Tibial artery (tissue), 4 donors: Measurements from ENCODE around the gene HSPB9.

Source experiments
- DNase-seq, 2 donors: peaks; one replicate each; pipeline ENCODE4 v3.0.0-alpha.2; 2019
- H3K27ac ChIP-seq, 2 donors: fragments of 200-600 bp; sonication (generic) in 1 of 2; 1 replicate in 1 of 2; 2 replicates in 1 of 2; pipeline ENCODE4 v1.5.1; 2018 to 2019; ENCODE audit warnings: mild to moderate bottlenecking in 1 of 2
- H3K27me3 ChIP-seq, 2 donors: fragments of 200-600 bp; sonication (generic) in 1 of 2; one replicate each; pipeline versions ENCODE4 v1.5.1 to v1.6.0; 2016 to 2019
- H3K36me3 ChIP-seq, 3 donors: fragments of 200-600 bp; sonication (generic) in 2 of 3; one replicate each; pipeline ENCODE4 v1.5.1; 2016 to 2019; ENCODE audit warnings: mild to moderate bottlenecking in 2 of 3
- H3K4me1 ChIP-seq, 4 donors: fragments of 200-600 bp; sonication (generic) in 2 of 4; 1 replicate in 3 of 4; 2 replicates in 1 of 4; pipeline ENCODE4 v1.5.1; 2016 to 2019
- H3K4me3 ChIP-seq, 2 donors: fragments of 200-600 bp; sonication (generic) in 1 of 2; 1 replicate in 1 of 2; 2 replicates in 1 of 2; pipeline ENCODE4 v1.5.1; 2018 to 2019; ENCODE audit warnings: mild to moderate bottlenecking in 2 of 2
- H3K9me3 ChIP-seq, 3 donors: fragments of 200-600 bp; sonication (generic) in 1 of 3; one replicate each; pipeline ENCODE4 v1.5.1; 2016 to 2019
- CTCF ChIP-seq, 2 experiments: fragments of 200-600 bp in 1 of 2; fragments of 450-650 bp in 1 of 2; IDR thresholded peaks; one replicate each; pipeline ENCODE4 v1.5.1; 2017 to 2019; ENCODE audit warnings: antibody characterized with exemption in 2 of 2, mild to moderate bottlenecking in 1 of 2, moderate library complexity in 1 of 2
- intact Hi-C: fragments of 100-400 bp; cut with DNase I; formaldehyde crosslinking; loops from one replicate; pipeline ENCODE4 v1.15.0; 2023; ENCODE audit warnings: low total_unique reads

The HSPB9 gene

GRCh38 chr17:42159796-42160530 is 37.4 kb downstream of the HSPB9 start:
- no peaks in the 10 kb centered on the region for H3K36me3 ChIP-seq
- TF ChIP-seq CTCF (IDR thresholded peaks at IDR 0.05), result no peak
- H3K4me3 ChIP-seq, result no peak overlapping the region
- H3K4me1 ChIP-seq, result peaks cover 0 to 5% (median 2%) of the 10 kb centered on the region in 4 donors
- intact Hi-C loops, result no loop called here
- no peak overlapping the region for H3K27ac ChIP-seq
- peaks cover 0 to 9% (median 0%) of the 10 kb centered on the region in 3 donors for H3K9me3 ChIP-seq
- DNase-seq, result no peak
- H3K27me3 ChIP-seq, result no peaks in the 10 kb centered on the region

DNA sequence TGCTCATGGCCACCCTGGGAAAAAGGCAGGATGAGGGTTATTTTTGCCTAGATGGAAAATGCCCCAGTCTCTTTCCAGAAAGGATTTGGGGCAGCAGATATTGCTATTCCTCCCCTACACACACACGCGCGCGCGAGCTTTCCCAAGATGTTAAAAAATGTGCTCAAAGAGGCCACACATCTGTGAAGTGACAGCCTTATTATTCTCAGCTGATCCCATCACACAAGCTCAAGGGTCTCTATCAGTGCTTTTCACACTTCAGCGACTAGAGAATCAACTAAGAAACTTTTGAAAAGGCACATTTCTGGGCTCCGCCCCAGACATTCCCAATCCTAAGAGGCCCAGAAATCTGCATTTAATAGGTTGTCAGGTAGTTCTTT is 37.9 kb downstream of the HSPB9 start:
- DNase-seq, result no peak
- H3K4me3 ChIP-seq, result no peak overlapping the region
- peaks cover 0 to 2% (median under 1%) of the 10 kb centered on the region in 4 donors for H3K4me1 ChIP-seq
- H3K27ac ChIP-seq, result no peak overlapping the region
- no peak for TF ChIP-seq CTCF (IDR thresholded peaks at IDR 0.05)
- peaks cover 0 to 4% (median 0%) of the 10 kb centered on the region in 3 donors for H3K9me3 ChIP-seq
- intact Hi-C loops, result no loop called here
- H3K36me3 ChIP-seq, result no peaks in the 10 kb centered on the region
- no peaks in the 10 kb centered on the region for H3K27me3 ChIP-seq

- Histone ChIP-seq H3K27me3 (no peaks in the 10 kb centered on the region), H3K9me3 (no peaks in the 10 kb centered on the region), H3K36me3 (no peaks in the 10 kb centered on the region), H3K4me1 (no peaks in the 10 kb centered on the region), H3K27ac (no peak overlapping the region), H3K4me3 (no peak overlapping the region)
- DNase-seq, result no peak
- no peak for TF ChIP-seq CTCF (IDR thresholded peaks at IDR 0.05)
- intact Hi-C loops, result no loop called here
Observed at GRCh38 chr17:42163113-42163512, 40.5 kb downstream of the HSPB9 start.

- H3K27ac ChIP-seq, result no peak overlapping the region
- no peak overlapping the region for H3K4me3 ChIP-seq
- no peak for TF ChIP-seq CTCF (IDR thresholded peaks at IDR 0.05)
- H3K36me3 ChIP-seq, result no peaks in the 10 kb centered on the region
- no peaks in the 10 kb centered on the region for H3K27me3 ChIP-seq
- H3K9me3 ChIP-seq, result no peaks in the 10 kb centered on the region
- H3K4me1 ChIP-seq, result no peaks in the 10 kb centered on the region
- intact Hi-C loops, result no loop called here
- DNase-seq, result no peak
Observed at GRCh38 chr17:42163696-42164407, 41.2 kb downstream of the HSPB9 start.

DNA sequence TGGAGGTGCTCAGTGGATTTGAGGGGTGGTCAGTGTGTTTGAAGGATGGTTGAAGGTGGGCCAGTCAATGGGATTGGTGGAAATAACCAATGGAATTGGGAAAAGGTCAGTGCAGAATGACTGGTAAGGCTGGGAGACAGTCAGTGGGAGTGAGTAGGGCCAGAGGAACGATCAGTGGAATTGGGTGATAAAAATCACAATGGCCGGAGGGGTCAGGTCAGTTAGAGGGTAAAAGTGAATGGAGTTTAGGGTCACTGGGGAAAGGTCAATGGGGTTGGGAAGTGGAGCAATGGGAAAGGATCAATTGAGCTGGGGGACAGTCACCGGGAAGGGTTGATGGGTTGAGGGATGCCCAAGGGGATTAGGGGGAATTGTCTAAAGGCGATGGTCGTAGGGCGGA is 43.1 kb downstream of the HSPB9 start:
- H3K27ac ChIP-seq, result no peak overlapping the region
- intact Hi-C loops, result no loop called here

More for the DNA sequence above, 43.1 kb downstream of the HSPB9 start:
- no peak for DNase-seq
- H3K9me3 ChIP-seq, result no peaks in the 10 kb centered on the region
- no peaks in the 10 kb centered on the region for H3K36me3 ChIP-seq
- H3K27me3 ChIP-seq, result peaks cover 0 to 15% of the 10 kb centered on the region in 2 donors
- no peak for TF ChIP-seq CTCF (IDR thresholded peaks at IDR 0.05)
- no peak overlapping the region for H3K4me3 ChIP-seq
- H3K4me1 ChIP-seq, result no peaks in the 10 kb centered on the region
